DND-41 (cell line): ENCODE measurements around the gene PRKAG2.

Experiments used
- ATAC-seq: fragments of 200-7000 bp; cut with Tn5 transposase; 3 replicates; pipeline ENCODE4 v1.9.1; 2021; ENCODE audit warnings: low read depth; ENCODE audit not compliant: insufficient read depth
- DNase-seq: peaks from one replicate; pipeline ENCODE4 v3.0.0-alpha.2; 2020
- H2AFZ ChIP-seq: 2 replicates; pipeline ENCODE4 v1.6.0; 2012; ENCODE audit warnings: low read depth, low read length
- H3K27ac ChIP-seq: 2 replicates; pipeline ENCODE4 v1.5.1; 2012; ENCODE audit warnings: low read length, inconsistent platforms
- H3K27me3 ChIP-seq: fragments of 200-600 bp; sonication (generic); 2 replicates; pipeline ENCODE4 v1.6.0; 2012; ENCODE audit warnings: low read length, mild to moderate bottlenecking, inconsistent platforms; ENCODE audit not compliant: insufficient read depth, poor library complexity
- H3K36me3 ChIP-seq: 2 replicates; pipeline ENCODE4 v1.5.1; 2012; ENCODE audit warnings: low read length, inconsistent platforms; ENCODE audit not compliant: insufficient read depth
- H3K4me1 ChIP-seq: 2 replicates; pipeline ENCODE4 v1.5.1; 2012; ENCODE audit warnings: mild to moderate bottlenecking, low read length; ENCODE audit not compliant: insufficient read depth
- H3K4me2 ChIP-seq: 2 replicates; pipeline ENCODE4 v1.6.0; 2012; ENCODE audit warnings: mild to moderate bottlenecking, moderate library complexity, low read length, inconsistent platforms; ENCODE audit not compliant: insufficient read depth
- H3K4me3 ChIP-seq, 2 experiments: fragments of 200-600 bp in 1 of 2; shearing (Covaris generic) in 1 of 2; 2 replicates each; pipeline ENCODE4 v1.5.1; 2012 to 2016; ENCODE audit warnings: inconsistent platforms in 2 of 2, low read length in 2 of 2, mild to moderate bottlenecking in 2 of 2, low read depth in 1 of 2, moderate library complexity in 1 of 2
- H3K79me2 ChIP-seq: 2 replicates; pipeline ENCODE4 v1.6.0; 2012; ENCODE audit warnings: low read length, inconsistent platforms; ENCODE audit not compliant: insufficient read depth
- H3K9ac ChIP-seq: 2 replicates; pipeline ENCODE4 v1.6.0; 2012; ENCODE audit warnings: low read depth, mild to moderate bottlenecking, inconsistent platforms, low read length, moderate library complexity
- H3K9me3 ChIP-seq: 2 replicates; pipeline ENCODE4 v1.5.1; 2012; ENCODE audit warnings: low read length, moderate library complexity, mild to moderate bottlenecking, inconsistent platforms; ENCODE audit not compliant: insufficient read depth, severe bottlenecking
- H4K20me1 ChIP-seq: 2 replicates; pipeline ENCODE4 v1.6.0; 2012; ENCODE audit warnings: low read length; ENCODE audit not compliant: insufficient read depth
- EZH2 ChIP-seq: IDR thresholded peaks from 3 replicates; pipeline ENCODE4 v1.6.1; 2012; ENCODE audit warnings: borderline replicate concordance, low read depth, mild to moderate bottlenecking, moderate library complexity, low read length, inconsistent platforms; ENCODE audit not compliant: severe bottlenecking
- TF ChIP-seq, protein P1 (sequence below): IDR thresholded peaks from 2 replicates; pipeline ENCODE4 v1.5.1; 2012; ENCODE audit warnings: borderline replicate concordance, low read length, moderate library complexity, mild to moderate bottlenecking; ENCODE audit not compliant: poor library complexity, severe bottlenecking; ENCODE audit errors: extremely low read depth

The PRKAG2 gene

DNA sequence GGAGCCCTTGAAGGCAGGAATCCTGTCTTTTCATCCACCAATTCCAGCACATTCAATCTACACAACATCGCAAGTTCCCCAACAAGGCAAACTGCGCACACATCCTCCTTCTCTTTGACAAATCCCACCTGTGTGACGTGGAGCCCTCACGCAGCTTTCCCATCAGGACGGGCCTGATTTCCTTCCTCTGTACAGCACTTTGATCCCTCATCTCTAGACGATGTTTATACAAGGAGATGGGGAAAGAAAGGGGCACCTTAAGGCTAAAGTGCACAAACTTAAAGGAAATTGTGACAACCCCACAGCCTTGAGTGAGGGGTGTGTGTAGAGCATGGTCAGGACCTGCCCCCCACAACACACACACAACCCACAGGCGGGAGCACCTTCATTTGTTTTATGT is 97.2 kb downstream of the PRKAG2 start:
- Histone ChIP-seq H3K4me3 (no peak overlapping the region), H3K27ac (no peak overlapping the region), H3K79me2 (no peaks in the 10 kb centered on the region), H3K4me2 (no peak overlapping the region), H3K36me3 (no peaks in the 10 kb centered on the region), H3K9ac (no peak overlapping the region), H3K27me3 (peaks cover 2% of the 10 kb centered on the region), H3K9me3 (peaks cover 3% of the 10 kb centered on the region), H3K4me1 (no peaks in the 10 kb centered on the region), H4K20me1 (no peaks in the 10 kb centered on the region), H2AFZ (no peak overlapping the region)
- DNase-seq = no peak
- TF ChIP-seq, protein P1, sequence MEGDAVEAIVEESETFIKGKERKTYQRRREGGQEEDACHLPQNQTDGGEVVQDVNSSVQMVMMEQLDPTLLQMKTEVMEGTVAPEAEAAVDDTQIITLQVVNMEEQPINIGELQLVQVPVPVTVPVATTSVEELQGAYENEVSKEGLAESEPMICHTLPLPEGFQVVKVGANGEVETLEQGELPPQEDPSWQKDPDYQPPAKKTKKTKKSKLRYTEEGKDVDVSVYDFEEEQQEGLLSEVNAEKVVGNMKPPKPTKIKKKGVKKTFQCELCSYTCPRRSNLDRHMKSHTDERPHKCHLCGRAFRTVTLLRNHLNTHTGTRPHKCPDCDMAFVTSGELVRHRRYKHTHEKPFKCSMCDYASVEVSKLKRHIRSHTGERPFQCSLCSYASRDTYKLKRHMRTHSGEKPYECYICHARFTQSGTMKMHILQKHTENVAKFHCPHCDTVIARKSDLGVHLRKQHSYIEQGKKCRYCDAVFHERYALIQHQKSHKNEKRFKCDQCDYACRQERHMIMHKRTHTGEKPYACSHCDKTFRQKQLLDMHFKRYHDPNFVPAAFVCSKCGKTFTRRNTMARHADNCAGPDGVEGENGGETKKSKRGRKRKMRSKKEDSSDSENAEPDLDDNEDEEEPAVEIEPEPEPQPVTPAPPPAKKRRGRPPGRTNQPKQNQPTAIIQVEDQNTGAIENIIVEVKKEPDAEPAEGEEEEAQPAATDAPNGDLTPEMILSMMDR = no peak
- TF ChIP-seq EZH2 = no peak
- no peak for ATAC-seq

DNA sequence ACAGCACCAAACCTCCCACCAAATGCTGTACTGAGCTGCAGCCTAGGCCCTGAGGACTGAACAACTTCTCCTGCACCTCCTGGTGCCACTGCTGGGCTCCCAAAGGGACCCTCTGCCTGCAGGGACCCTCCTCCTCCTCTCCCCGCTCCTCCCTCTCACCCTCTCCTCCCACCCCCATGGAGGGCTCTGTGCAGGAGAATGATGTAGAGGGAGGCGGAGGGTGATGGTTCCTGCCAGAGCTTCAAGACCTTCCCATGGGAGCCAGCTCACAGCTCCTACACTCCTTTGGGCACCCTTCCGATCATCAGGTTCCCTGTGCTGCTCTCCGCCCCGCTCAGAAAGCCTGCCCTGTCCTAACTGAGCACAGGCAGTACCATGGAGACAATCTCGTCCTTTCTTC is 97.7 kb downstream of the PRKAG2 start:
- DNase-seq (no peak), ATAC-seq (no peak)
- no peak overlapping the region for H3K9ac ChIP-seq
- H3K4me3 ChIP-seq = no peak overlapping the region
- H3K27me3 ChIP-seq = peaks cover 2% of the 10 kb centered on the region
- TF ChIP-seq, protein P1 = no peak
- H2AFZ ChIP-seq = no peak overlapping the region
- H3K4me2 ChIP-seq = no peak overlapping the region
- no peaks in the 10 kb centered on the region for H3K36me3 ChIP-seq
- no peaks in the 10 kb centered on the region for H4K20me1 ChIP-seq
- H3K9me3 ChIP-seq = peaks cover 3% of the 10 kb centered on the region
- no peaks in the 10 kb centered on the region for H3K4me1 ChIP-seq
- no peaks in the 10 kb centered on the region for H3K79me2 ChIP-seq
- no peak overlapping the region for H3K27ac ChIP-seq

DNA sequence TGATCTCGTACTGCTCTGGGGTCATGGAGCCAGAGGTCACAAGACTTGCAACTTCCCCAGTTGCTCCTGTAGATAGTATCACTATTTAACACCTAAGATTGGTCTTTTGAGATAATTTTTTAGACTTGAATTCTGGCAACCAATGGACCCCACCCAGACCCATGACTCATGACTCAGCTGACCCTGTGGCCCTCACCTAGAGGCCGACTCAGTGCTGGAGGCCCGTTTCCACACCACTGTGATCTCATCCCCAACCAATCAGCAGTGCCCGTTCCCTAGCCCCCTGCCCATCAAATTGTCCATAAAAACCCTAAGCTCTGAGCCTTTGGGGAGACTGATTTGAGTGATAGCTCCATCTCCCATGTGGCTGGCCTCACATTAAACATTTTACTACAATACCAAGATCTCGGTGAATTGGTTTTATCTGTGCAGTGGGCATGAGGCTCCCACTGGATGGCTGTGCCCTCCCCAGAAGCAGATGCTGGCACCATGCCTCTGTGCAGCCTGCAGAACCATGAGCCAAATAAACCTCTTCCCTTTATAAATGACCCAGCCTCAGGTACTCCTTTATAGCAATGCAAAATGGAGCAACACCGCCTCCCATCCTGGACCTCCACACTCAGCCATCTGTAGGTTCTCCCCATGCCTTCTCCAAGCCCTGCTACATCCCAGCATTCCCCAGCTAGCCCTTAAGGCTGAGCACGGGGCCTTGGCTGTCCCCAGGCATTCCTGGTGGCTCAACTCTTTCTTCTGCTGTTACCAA is 98.8 kb downstream of the PRKAG2 start:
- no peak overlapping the region for H3K27ac ChIP-seq
- no peaks in the 10 kb centered on the region for H4K20me1 ChIP-seq
- H3K4me1 ChIP-seq = no peaks in the 10 kb centered on the region
- DNase-seq = no peak
- no peak overlapping the region for H3K4me3 ChIP-seq
- TF ChIP-seq EZH2 = no peak
- H3K9ac ChIP-seq = no peak overlapping the region
- H3K36me3 ChIP-seq = no peaks in the 10 kb centered on the region
- H2AFZ ChIP-seq = no peak overlapping the region
- H3K79me2 ChIP-seq = no peaks in the 10 kb centered on the region
- H3K9me3 ChIP-seq = peaks cover 3% of the 10 kb centered on the region
- no peak for ATAC-seq
- H3K4me2 ChIP-seq = no peak overlapping the region
- H3K27me3 ChIP-seq = peaks cover 5% of the 10 kb centered on the region

DNA sequence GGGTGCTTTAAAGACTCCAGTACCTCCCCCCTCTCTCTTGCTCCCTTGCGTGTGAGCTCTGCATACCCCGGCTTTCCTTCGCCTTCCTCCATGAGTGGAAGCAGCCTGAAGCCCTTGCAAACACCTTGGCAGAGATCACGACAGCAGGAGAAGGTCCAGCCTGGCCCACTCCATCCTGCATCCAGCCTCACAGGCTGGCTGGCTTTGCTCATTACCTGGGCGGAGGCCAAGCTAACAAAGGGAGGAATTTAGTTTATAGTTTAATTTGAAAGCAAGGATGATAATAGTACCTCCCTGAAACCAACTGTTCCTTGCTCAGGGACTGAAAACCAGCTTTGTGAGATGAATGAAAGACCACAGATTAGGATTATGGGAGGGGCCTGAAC is 99.4 kb downstream of the PRKAG2 start:
- H3K9me3 ChIP-seq = peaks cover 3% of the 10 kb centered on the region
- no peaks in the 10 kb centered on the region for H3K79me2 ChIP-seq
- H3K9ac ChIP-seq = no peak overlapping the region
- peaks cover 5% of the 10 kb centered on the region for H3K27me3 ChIP-seq
- no peak overlapping the region for H3K4me2 ChIP-seq
- H4K20me1 ChIP-seq = no peaks in the 10 kb centered on the region
- TF ChIP-seq, protein P1 = no peak
- TF ChIP-seq EZH2 = no peak
- no peak overlapping the region for H3K4me3 ChIP-seq
- no peak overlapping the region for H2AFZ ChIP-seq
- H3K4me1 ChIP-seq = no peaks in the 10 kb centered on the region
- ATAC-seq (no peak), DNase-seq (no peak)
- no peak overlapping the region for H3K27ac ChIP-seq
- no peaks in the 10 kb centered on the region for H3K36me3 ChIP-seq
